Measurements from ENCODE around the gene KATNAL1. TPM values are rescaled to one million over a fixed set of nuclear protein-coding genes. Genes with fewer than 3 reads are reported as not detected.

The KATNAL1 gene
- total RNA-seq, 1 experiment from 2014 or later = 6.1 TPM

- H3K9me3 Mint-ChIP-seq (ENCODE audit: unreplicated experiment) = no peaks in the 10 kb centered on the region
- H3K4me3 Mint-ChIP-seq (ENCODE audit: unreplicated experiment) = peak overlapping the region; percentile 78
- intact Hi-C loops (cut with micrococcal nuclease) = loop anchor here (10.0 kb wide), 1 partner anchor 118 kb away; the partner anchor contains the start of gene UBE2L5
- no peaks in the 10 kb centered on the region for H3K36me3 Mint-ChIP-seq (ENCODE audit: insufficient read depth, unreplicated experiment)
- no peak overlapping the region for H3K27ac Mint-ChIP-seq (ENCODE audit: low read depth, unreplicated experiment)
- no peak for TF ChIP-seq CTCF (IDR thresholded peaks at IDR 0.05; ENCODE audit: unreplicated experiment)
- BruUV-seq (replicated peaks) = no TSS peak
- peaks cover 43% of the 10 kb centered on the region for H3K4me1 Mint-ChIP-seq (ENCODE audit: insufficient read depth, unreplicated experiment)
- DNase-seq (ENCODE audit: unreplicated experiment) = peak; percentile 88
- ChIA-PET CTCF (interaction anchor here (0.7 to 1.9 kb wide), 5 partner anchors 30 to 456 kb away, joined by 3 to 5 read pairs (median 3); no protein-coding TSS in a partner anchor), POLR2A (interaction anchor here (0.8 to 5.9 kb wide), 20 partner anchors 9 to 437 kb away, joined by 3 to 42 read pairs (median 4); partner anchors contain the start of genes UBE2L5 and USPL1)
- no peaks in the 10 kb centered on the region for H3K27me3 Mint-ChIP-seq (ENCODE audit: insufficient read depth, unreplicated experiment)
These were observed 573 bp downstream of the KATNAL1 start for GRCh38 chr13:30306762-30307193.

- intact Hi-C loops (cut with micrococcal nuclease) = loop anchor here (10.0 kb wide), 1 partner anchor 119 kb away; the partner anchor contains the start of gene UBE2L5
- CTCF ChIA-PET = no interaction called here
- Mint-ChIP-seq H3K27ac (ENCODE audit: low read depth, unreplicated experiment) (peak overlapping the region; percentile 1), H3K36me3 (ENCODE audit: insufficient read depth, unreplicated experiment) (no peaks in the 10 kb centered on the region), H3K4me1 (ENCODE audit: insufficient read depth, unreplicated experiment) (peaks cover 43% of the 10 kb centered on the region), H3K9me3 (ENCODE audit: unreplicated experiment) (no peaks in the 10 kb centered on the region), H3K4me3 (ENCODE audit: unreplicated experiment) (no peak overlapping the region), H3K27me3 (ENCODE audit: insufficient read depth, unreplicated experiment) (no peaks in the 10 kb centered on the region)
- POLR2A ChIA-PET = interaction anchor here (1.2 to 5.9 kb wide), 6 partner anchors 11 to 312 kb away, joined by 4 to 42 read pairs (median 14); partner anchors contain the start of gene USPL1
- no peak for DNase-seq (ENCODE audit: unreplicated experiment)
- no TSS peak for BruUV-seq (replicated peaks)
- TF ChIP-seq CTCF (IDR thresholded peaks at IDR 0.05; ENCODE audit: unreplicated experiment) = no peak
These were observed 1.8 kb downstream of the KATNAL1 start for GRCh38 chr13:30305456-30305970.

- POLR2A ChIA-PET = interaction anchor here (0.6 to 0.9 kb wide), 2 partner anchors 92 to 161 kb away, joined by 3 read pairs; no protein-coding TSS in a partner anchor
- no peak overlapping the region for H3K4me3 Mint-ChIP-seq (ENCODE audit: unreplicated experiment)
- peaks cover 43% of the 10 kb centered on the region for H3K4me1 Mint-ChIP-seq (ENCODE audit: insufficient read depth, unreplicated experiment)
- H3K27ac Mint-ChIP-seq (ENCODE audit: low read depth, unreplicated experiment) = no peak overlapping the region
- no peaks in the 10 kb centered on the region for H3K36me3 Mint-ChIP-seq (ENCODE audit: insufficient read depth, unreplicated experiment)
- CTCF ChIA-PET = interaction anchor here (0.7 kb wide), 1 partner anchor 23 kb away, joined by 3 read pairs; no protein-coding TSS in a partner anchor
- H3K27me3 Mint-ChIP-seq (ENCODE audit: insufficient read depth, unreplicated experiment) = no peaks in the 10 kb centered on the region
- no TSS peak for BruUV-seq (replicated peaks)
- peaks cover 7% of the 10 kb centered on the region for H3K9me3 Mint-ChIP-seq (ENCODE audit: unreplicated experiment)
- no peak for TF ChIP-seq CTCF (IDR thresholded peaks at IDR 0.05; ENCODE audit: unreplicated experiment)
- DNase-seq (ENCODE audit: unreplicated experiment) = no peak
- intact Hi-C loops (cut with micrococcal nuclease) = loop anchor here (10.0 kb wide), 1 partner anchor 122 kb away; the partner anchor contains the start of gene UBE2L5
These were observed 4.1 kb downstream of the KATNAL1 start for GRCh38 chr13:30303269-30303668.

GRCh38 chr13:30301827-30302226 is 5.5 kb downstream of the KATNAL1 start:
- intact Hi-C loops (cut with micrococcal nuclease) = loop anchor here (10.0 kb wide), 1 partner anchor 123 kb away; the partner anchor contains the start of gene UBE2L5
- no TSS peak for BruUV-seq (replicated peaks)
- H3K27ac Mint-ChIP-seq (ENCODE audit: low read depth, unreplicated experiment) = no peak overlapping the region
- no peak overlapping the region for H3K4me3 Mint-ChIP-seq (ENCODE audit: unreplicated experiment)
- POLR2A ChIA-PET = no interaction called here
- H3K4me1 Mint-ChIP-seq (ENCODE audit: insufficient read depth, unreplicated experiment) = peaks cover 43% of the 10 kb centered on the region
- no peaks in the 10 kb centered on the region for H3K36me3 Mint-ChIP-seq (ENCODE audit: insufficient read depth, unreplicated experiment)
- no peak for TF ChIP-seq CTCF (IDR thresholded peaks at IDR 0.05; ENCODE audit: unreplicated experiment)
- H3K9me3 Mint-ChIP-seq (ENCODE audit: unreplicated experiment) = peaks cover 7% of the 10 kb centered on the region
- no peaks in the 10 kb centered on the region for H3K27me3 Mint-ChIP-seq (ENCODE audit: insufficient read depth, unreplicated experiment)
- no peak for DNase-seq (ENCODE audit: unreplicated experiment)
- CTCF ChIA-PET = interaction anchor here (0.6 kb wide), 1 partner anchor 127 kb away, joined by 3 read pairs; no protein-coding TSS in a partner anchor
